ENCODE results near the gene ADRA2C.

Gene ADRA2C

DNA sequence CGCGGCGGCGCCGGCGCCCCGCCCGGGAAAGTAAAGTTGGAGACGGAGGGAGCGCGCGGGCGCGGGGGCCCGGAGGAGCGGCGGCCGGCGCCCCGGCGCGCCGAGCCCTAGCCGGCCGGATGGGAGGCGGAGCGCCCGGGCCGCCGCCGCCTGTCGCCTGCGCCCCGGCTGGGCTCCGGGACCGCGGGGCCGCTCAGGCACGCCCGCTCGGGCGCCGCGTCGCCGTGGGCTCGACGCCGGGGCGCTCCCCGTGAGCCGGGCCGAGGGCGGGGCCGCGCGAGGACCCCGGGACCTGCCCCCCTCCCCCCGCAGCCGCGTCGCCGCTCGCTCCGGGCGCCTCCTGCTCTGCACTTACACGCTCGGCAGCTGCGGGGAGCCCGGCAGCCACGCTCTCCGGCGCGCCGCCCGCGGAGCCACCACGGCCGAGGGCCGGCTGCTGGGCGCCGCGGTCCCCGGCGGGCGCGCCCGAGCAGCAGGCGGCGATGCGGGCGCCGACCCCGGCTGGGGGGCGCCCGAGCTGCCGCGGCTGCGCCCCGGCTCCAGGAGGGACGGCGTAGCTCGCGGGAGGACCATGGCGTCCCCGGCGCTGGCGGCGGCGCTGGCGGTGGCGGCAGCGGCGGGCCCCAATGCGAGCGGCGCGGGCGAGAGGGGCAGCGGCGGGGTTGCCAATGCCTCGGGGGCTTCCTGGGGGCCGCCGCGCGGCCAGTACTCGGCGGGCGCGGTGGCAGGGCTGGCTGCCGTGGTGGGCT lies at the start of gene ADRA2C:
TSS of gene ADRA2C (plus strand) at position 350 of the 749 bp plus-strand sequence. CDS start at position 572, 222 bp downstream.
- no peak for DNase-seq (ENCODE audit: low read depth)

DNA sequence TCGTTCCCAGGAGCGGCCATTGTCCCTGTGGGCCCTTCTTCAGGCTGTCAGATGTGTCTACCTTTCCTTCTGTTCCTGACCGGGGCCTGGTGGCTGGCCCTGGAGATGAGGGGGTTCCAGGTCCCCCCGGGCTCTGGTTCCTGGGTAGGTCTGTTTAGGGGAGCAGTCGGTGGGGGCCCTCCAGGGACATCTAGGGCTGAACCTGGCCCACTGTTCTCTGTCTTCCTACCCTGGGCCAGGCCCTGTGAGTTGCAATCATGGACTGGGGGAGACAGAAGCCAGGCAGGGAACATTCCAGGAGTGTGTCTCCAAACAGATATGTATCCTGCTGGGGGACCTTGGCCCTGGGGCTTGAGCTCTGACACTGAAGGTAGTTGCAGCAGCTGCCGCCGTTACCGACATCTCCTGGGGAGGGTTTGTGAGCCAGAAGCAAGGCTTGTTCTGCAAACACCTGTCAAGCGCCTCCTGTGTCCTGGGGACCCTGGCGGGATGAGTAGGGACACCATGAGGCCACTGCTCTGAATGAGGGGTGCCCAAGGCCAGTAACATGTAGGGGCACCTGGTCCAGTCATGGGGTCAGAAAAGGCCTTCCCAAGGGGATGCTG lies 49.5 kb upstream of the ADRA2C start:
- DNase-seq (ENCODE audit: low read depth), result no peak

DNA sequence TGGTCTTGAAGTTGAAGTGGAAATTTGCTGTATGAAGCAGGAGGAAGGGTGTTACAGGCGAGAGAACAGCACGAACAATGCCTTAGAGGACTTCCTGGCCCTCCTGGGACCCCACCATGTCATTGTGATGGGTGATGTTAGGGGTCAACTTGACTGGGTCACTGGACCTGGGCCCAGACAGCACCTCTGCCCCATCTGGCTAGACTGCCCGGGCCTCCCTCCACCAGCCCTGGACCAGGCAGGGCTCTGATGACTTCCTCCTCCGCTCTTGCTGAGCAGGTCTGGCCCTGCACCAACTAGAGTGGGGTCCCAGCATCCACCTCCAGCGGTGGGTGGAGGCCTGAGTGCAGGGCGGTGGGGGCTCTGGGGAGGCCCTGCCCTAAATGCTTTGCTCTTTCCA lies 48.9 kb upstream of the ADRA2C start:
- no peak for DNase-seq (ENCODE audit: low read depth)

DNA sequence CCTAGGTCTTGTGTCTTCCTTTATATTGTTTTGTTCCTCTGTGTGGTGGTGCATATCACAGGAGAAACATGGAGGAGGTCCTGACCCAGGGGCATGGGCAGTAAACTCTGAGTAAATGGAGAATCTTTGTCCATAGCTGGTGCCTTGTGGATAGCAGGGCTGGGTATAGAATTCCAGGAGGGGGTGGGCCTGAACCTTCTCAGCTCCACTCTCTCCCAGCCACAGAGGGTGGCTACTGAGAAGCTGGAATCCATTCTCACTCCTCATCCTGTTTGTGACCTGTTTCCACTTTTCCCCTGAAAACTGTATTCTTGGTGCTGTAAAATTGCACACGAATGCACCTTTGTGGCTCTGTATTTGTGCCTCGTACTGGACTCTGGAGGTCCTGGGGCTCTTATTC lies 47.7 kb upstream of the ADRA2C start:
- DNase-seq (ENCODE audit: low read depth), result no peak

DNA sequence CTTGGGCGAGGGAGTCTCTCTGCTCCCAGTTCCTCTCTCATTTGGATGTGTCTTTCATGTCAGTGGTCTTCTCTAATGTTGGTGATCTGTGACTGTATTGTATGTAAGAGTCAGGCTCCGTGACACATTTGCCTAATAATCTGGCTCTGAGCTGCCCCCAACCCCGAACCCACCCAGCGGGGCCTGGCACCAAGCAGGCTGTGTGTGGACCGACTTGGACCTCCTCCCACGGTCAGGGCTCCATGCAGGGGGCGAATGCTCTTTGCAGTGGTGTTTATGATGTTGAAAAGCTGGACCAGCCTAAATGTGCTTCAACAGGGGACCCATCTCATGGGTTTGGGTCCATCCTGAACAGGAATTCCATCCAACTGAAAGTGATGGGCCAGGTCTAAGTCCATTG lies 47.0 kb upstream of the ADRA2C start:
- DNase-seq (ENCODE audit: low read depth), result no peak

DNA sequence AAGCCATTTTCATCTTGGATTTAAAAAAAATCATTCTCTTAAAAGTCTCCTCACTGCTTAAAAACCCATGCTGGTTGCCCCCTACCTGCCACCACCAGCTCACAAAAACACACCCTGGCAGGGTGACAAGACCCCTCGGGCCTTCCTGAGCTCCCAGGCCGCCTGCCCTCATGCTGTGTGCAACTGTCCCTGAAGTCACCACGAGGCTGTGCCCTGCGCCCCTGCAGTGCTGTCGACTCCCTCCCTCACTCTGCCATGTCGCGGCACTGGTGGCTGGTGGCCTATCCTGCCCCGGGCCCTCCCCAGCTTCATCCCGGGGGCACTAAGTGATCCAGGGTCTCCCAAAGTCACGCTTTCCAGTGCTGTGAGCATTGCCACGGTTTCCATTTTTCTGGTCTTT lies 46.3 kb upstream of the ADRA2C start:
- DNase-seq (ENCODE audit: low read depth), result no peak

DNA sequence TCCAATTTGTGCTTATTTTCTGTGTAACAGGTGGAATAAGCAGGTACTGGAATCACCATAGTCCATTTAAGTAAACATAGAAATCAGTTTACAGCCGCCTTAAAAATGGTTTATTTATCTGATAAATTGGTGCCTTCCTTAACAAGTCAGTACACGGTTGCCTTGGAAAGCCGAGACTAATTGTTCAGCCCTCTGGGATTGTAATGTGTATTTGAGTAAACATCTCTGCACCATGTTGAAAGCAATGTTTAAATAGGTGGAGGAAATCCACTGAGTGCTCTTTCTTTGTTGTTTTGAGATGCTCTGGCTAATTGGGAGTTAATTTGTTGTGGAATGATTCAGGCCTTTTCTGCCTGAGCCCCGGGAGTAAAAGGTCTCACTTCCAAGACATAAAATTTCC lies 45.7 kb upstream of the ADRA2C start:
- no peak for DNase-seq (ENCODE audit: low read depth)

DNA sequence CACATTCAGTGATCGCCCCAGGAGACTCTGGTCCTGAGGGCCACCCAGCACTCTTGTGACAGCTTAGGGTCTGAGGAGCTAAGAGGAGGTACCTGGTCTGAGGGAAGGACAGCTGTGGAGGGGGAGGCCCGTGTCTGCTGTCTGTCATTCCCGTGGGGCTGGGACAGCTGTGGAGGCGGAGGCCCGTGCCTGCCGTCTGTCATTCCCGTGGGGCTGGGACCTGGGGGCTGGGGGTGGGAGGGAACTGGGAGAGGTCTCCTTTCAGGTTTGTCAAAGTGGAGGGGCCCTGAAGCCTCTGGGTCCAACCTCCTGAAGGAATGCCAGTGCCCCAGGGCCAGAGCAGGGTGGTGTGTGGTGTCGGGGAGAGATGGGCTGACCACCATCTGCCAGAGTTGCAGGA lies 45.0 kb upstream of the ADRA2C start:
- no peak for DNase-seq (ENCODE audit: low read depth)

DNA sequence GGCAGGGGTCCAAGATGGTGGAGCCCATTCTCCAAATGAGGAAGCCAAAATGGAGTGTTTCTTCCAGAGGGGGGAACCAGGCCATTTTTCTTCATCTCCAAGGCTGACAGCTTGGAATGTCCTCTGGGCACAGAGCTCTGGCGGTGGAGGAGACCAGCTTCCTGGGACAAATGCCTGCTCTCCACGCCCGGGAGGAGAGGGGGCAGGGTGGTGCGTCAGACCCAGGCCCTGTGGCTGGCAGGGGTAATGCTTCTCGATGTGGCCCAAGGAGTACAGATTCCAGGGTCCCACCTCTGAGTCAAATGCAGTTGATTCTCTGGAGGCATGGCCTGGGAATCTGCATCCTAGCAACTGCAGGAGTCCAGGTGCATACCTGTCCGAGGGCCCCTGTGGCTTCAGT lies 44.6 kb upstream of the ADRA2C start:
- no peak for DNase-seq (ENCODE audit: low read depth)

DNA sequence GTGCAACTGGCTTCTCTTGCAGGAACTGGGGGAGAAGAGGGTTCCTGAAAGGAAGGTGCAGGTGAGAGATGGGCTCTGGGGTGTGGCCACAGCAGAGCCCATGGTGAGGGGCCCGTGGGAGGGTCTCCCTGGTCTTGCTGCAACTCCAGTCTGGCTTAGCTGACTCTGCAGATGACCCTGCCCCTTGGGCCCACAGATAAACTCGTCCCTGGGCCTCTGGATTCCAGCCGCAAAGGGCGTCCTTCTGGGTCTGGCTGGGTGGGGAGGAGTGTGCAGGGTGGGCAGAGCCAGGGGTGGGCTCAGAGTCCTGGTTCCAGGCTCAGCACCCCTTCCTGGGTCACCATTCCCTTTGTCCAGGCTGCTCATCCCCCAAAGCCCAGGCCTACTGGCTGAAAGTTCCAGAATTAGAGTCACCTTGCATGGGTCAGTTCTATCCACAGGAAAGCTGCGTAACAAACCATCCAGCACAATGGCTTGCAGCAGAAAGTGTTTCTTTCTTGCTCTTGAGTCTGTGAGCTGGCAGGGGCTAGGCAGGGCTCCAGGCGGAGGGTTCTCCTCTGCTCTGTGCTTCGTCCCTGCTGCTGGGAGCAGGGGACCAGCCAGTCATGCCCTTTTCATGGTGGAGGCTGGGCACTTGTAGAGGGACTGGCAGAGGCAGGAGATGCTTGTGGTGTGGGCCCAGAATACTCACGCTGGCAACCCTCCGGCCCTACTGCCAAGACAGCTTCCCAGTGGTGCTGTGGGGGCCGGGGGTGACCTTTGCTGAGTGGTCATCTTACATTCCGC lies 43.5 kb upstream of the ADRA2C start:
- DNase-seq (ENCODE audit: low read depth), result no peak

DNA sequence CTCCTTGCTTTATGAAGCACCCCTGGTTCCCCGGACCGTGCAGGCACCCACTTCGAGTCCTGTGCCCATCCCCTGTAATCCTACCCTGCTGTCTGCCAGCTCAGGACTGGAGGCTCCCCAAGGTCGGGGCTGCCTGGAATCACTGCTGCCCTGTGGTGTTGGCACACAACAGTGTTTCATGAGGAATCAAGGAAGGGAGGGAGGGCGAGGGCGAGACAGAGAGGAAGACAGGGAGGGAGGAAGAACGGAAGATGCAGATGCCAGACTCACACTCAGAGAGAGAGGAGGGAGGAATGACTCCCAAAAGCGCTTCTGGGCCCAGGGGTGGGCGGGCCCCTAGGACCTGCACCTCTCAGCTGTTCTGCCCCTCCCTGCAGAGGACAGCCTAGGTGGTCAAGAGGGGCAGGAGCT lies 42.9 kb upstream of the ADRA2C start:
- no peak for DNase-seq (ENCODE audit: low read depth)

DNA sequence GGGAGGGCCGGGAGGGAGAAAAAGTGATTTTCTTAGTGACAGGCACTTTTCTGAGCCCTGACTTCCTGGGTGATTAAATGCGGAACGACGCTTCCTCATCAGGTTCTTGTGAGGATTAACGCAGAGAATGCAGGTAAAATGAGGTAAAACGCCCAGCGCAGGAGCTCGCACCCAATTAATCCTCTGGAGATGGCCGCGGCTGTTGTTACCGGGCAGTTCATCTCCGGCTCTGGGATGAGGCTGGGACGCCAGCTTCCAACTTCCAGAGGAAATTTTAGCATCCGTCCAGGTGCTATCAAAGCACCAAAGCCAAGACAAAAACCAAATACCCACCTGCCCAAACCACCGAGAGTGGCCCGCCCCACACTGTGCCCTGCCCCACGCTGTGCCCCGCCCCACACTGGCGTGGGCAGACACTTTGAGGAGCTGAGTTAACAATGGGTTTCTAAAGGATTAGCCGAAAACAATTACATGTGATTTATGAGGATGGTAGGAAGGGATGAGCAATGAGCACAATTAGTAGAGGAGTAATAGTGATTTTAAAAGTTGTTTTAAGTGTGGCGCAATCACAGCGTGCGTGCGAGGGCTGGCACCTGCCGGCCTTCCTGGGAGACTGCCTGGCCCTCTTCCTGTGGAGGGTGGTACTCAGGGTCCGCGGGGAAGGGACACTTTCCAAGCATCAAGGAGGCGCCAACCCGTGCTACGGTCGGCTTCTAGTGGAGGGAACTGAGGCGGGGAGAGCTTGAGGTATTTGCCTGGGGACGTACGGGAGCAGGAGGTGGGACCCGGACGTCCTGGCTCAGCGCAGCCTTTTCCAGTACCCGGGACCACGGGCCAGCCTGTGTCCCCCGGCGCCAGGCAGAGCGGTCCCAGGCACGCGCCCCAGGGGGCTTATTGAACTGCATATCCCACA lies 41.6 kb upstream of the ADRA2C start:
- DNase-seq (ENCODE audit: low read depth), result no peak

DNA sequence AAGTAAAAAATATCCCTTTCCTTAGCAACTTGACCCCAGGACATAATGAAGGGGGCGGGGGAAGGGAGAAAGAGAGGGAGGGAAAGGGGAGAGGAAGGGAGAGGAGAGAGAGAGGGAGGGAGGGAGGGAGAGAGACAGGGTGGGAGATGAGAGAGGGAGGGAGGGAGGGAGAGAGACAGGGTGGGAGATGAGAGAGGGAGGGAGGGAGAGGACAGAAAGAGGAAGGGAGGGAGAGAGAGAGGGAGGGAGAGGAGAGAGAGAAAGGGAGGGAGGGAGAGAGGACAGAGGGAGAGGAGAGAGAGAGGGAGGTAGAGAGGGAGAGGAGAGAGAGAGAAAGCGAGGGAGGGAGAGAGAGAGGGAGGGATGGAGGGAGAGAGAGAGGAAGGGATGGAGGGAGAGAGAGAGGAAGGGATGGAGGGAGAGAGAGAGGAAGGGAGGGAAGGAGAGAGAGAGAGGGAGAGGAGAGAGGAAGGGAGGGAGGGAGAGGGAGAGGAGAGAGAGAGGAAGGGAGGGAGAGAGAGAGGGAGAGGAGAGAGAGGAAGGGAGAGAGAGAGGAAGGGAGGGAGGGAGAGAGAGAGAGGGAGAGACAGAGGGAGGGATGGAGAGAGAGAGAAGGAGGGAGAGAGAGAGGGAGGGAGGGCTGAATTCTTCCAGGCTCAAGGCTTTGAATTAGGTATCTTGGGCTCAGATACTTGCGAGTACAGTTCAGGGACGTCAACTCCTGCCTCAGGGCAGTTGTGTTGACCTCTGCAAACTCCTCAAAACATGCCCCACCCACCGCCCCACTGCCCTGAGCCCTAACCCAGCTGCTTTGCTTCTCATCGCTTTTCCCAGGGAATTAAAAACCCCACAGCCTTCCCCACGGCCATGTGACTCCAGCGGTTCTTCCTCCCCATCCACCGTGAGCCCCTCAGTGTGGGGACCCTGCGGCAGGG lies 40.0 kb upstream of the ADRA2C start:
- no peak for DNase-seq (ENCODE audit: low read depth)

DNA sequence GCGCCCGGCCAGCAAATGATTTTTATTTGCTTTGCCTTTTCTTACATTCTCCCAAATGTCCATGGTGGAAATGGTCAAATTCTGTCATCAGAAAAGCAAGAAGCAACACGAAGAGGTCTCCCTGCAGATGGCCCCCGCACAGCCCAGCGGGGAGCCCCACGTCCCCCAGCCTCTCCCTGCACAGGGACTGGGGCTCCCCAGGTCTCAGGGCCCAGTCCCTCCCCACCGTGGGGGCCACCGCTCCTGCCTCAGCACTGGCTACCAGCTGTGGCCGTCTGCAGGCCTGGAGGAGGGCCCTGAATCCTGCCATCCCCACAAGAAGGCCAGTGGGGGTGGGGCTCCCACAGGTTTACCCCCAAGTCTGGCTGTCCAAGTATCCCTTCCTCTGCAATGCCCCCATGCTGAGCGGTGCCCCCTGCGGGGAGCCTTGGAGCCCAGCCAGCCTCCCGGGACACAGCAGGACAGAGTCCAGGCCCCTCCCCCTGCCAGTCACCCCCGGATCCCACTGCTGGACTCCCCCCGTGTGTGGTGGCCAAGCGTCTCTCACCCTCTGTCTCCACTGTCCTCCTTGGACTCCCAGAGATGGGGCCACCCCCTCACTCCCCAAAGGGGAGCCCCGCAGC lies 38.2 kb upstream of the ADRA2C start:
- no peak for DNase-seq (ENCODE audit: low read depth)

DNA sequence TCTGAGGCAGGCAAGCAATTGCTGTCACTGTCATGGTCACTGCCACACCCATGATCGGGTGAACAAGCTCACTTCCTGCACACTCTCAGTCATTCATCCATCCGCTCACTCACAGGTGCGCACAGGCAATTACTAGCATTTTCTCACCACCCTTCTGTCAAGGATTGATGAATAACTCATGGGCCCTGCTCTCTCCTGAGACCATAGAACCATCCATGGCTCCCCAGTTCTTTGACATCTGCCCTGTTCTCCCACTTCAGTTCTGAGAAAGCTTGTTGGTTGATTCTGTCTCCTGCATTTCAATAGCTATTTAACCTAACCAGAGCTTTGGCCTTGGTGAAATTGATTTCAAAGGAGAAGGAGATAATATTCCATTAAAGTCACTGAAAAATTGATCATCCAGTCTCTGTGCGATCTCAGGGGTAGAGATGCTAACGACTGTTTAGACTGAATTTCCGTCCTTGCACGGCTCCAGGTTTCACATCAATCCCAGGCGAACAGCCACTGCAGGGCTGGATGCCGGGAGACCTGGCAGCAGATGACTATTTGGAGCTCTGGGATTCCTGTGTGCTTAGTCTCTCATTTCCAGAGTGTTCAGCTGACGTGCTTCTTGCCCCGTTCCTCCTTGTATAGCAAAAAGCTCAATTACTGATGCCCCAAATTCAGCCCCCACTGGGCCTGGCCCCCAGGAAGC lies 36.9 kb upstream of the ADRA2C start:
- no peak for DNase-seq (ENCODE audit: low read depth)

DNA sequence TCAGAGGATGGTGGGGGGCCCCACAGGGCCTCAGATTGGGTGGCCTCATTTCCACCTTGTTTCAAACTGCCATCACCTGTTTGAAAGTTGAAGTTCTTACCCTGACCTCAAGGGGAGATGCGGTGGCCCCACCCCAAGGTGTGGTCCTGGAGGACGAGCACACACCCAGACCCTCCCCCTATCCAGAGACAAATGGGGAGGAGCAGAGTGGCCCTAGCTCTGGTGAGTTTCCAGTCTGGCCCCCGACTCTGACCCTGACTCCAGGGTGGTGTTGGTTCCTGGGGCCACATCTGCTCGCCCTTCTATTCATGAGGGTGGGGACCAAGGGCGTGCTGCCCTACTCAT lies 36.3 kb upstream of the ADRA2C start:
- no peak for DNase-seq (ENCODE audit: low read depth)

DNA sequence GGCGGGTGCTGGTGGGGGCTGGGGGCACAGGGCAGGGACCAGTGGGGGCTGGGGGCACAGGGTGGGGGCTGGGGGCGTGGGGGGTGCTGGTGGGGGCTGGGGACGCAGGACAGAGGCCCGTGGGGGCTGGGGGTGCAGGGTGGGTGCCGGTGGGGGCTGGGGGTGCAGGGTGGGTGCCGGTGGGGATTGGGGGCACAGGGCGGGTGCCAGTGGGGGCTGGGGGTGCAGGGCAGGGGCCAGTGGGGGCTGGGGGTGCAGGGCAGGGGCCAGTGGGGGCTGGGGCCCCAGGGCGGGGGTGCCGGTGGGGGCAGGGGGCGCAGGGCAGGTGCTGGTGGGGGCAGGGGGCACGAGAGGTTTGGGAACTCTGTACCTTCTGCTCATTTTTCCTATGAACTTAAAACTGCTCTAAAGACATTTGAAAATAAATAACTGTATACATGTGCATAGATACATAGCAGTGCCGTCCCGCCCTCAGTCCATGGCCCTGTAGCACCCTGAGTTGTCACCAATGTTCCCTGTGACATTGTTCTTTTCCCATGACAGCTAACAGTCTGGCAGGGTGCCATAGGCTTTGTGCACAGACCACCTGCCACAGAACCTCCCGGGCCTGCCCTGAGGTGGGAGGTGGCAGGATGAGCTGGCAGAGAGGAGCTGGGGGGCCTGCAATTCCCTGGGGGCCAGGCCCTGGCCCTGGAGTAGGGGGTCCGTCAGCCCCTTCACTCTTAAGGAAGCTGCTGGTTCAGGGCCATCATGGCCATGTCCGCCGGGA lies 35.6 kb upstream of the ADRA2C start:
- no peak for DNase-seq (ENCODE audit: low read depth)

DNA sequence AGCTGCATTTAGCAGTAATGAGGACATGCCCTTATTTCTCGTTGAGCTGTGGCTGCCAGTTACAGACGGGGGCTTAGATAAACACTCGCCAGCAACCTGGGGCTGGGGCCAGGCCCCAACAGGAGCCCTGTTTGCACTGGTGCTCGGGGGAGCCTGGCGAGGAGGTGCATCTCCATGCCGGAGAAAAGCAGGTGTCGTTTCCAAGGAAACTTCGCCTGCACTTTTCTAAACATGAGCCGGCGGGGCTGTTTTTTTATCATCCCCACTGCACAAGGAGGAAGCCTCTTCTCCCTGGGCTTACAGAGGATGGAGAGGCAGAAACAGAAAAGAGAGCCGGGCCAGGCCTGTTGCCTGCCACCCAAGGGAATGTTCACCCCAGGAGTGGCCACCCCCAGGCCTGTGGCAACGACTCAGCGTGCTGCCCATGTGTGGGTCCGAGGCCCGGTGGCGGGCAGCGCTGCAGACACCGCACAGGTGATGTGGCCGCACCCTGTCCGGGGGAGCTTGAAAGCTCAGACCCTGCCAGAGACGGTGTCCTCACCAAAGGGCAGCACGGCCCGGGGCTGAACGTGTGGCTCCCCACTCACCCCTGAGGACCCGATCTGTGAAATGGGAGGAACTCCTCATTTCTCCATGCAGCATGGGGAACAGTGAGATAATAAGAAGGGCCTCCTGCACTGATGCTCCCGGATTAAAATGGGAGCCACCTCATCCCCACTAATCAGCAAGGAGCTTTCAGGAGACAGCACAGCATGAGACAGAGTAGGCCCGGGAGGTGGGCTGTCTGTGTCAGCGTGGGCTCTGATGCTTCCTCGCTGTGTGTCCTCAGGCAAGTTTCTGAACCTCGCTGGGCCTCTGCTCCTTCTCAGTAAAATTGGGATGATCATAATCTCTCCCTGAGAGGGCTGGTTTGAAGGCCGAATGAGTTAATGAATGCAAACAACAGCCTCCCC lies 33.8 kb upstream of the ADRA2C start:
- no peak for DNase-seq (ENCODE audit: low read depth)

Measured in activated T-helper 9 cell treated with anti-CD3 and anti-CD28 coated beads, Interleukin-2, amount 50 U/mL, for 16 hours (primary cell).